Nephron (organoid): ENCODE results near the gene MAP3K9.

Experiments
- H3K27ac Mint-ChIP-seq, 3 experiments: 2 replicates each; pipeline ENCODE4 v1.8.0; 2020; ENCODE audit warnings: mixed read lengths in 3 of 3, mild to moderate bottlenecking in 2 of 3, moderate library complexity in 1 of 3
- H3K27me3 Mint-ChIP-seq: 2 replicates; pipeline ENCODE4 v1.8.0; 2021; ENCODE audit warnings: low read depth, mild to moderate bottlenecking, moderate library complexity, mixed read lengths
- H3K36me3 Mint-ChIP-seq: 2 replicates; pipeline ENCODE4 v1.8.0; 2020; ENCODE audit warnings: low read depth, mixed read lengths
- H3K4me1 Mint-ChIP-seq: 2 replicates; pipeline ENCODE4 v1.8.0; 2020; ENCODE audit warnings: mixed read lengths
- H3K4me3 Mint-ChIP-seq, 3 experiments: 2 replicates each; pipeline ENCODE4 v1.8.0; 2020; ENCODE audit warnings: mild to moderate bottlenecking in 3 of 3, mixed read lengths in 3 of 3, moderate library complexity in 2 of 3
- H3K9me3 Mint-ChIP-seq: 2 replicates; pipeline ENCODE4 v1.8.0; 2020; ENCODE audit warnings: mixed read lengths
- TF ChIP-seq, protein P1 (sequence below), 3 experiments: fragments of 200-600 bp; sonication (generic); IDR thresholded peaks; one replicate each; pipeline ENCODE4 v1.5.0; 2021; ENCODE audit warnings: antibody characterized with exemption in 3 of 3; ENCODE audit not compliant: unreplicated experiment in 3 of 3

The MAP3K9 gene

DNA sequence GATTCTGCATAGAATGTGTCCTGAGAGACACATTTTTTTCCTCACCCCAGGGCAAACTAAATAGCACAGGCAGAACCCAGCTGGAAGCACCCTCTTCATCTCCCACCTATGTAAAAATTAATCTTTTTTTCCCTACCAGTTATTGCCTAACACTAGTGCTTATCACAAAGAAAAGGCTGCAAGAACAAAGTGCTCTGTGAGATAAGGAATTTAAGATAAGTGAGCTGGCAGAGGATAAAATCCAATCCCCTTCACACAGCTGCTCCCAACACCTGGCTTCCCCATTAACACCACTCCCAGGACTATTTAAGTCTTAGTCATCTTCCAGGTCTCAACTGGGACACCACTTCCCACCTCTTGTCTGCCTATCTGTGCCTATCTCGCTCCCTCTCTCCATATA is 92.4 kb downstream of the MAP3K9 start:
- no peaks in the 10 kb centered on the region for H3K36me3 Mint-ChIP-seq
- peaks cover 12% of the 10 kb centered on the region for H3K4me1 Mint-ChIP-seq
- no peaks in the 10 kb centered on the region for H3K9me3 Mint-ChIP-seq
- peaks cover 4% of the 10 kb centered on the region for H3K27me3 Mint-ChIP-seq
- TF ChIP-seq, protein P1, sequence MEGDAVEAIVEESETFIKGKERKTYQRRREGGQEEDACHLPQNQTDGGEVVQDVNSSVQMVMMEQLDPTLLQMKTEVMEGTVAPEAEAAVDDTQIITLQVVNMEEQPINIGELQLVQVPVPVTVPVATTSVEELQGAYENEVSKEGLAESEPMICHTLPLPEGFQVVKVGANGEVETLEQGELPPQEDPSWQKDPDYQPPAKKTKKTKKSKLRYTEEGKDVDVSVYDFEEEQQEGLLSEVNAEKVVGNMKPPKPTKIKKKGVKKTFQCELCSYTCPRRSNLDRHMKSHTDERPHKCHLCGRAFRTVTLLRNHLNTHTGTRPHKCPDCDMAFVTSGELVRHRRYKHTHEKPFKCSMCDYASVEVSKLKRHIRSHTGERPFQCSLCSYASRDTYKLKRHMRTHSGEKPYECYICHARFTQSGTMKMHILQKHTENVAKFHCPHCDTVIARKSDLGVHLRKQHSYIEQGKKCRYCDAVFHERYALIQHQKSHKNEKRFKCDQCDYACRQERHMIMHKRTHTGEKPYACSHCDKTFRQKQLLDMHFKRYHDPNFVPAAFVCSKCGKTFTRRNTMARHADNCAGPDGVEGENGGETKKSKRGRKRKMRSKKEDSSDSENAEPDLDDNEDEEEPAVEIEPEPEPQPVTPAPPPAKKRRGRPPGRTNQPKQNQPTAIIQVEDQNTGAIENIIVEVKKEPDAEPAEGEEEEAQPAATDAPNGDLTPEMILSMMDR (IDR thresholded peaks at IDR 0.05; ENCODE audit: unreplicated experiment in 3 of 3): no peak
- H3K4me3 Mint-ChIP-seq: no peak overlapping the region
- no peak overlapping the region for H3K27ac Mint-ChIP-seq

DNA sequence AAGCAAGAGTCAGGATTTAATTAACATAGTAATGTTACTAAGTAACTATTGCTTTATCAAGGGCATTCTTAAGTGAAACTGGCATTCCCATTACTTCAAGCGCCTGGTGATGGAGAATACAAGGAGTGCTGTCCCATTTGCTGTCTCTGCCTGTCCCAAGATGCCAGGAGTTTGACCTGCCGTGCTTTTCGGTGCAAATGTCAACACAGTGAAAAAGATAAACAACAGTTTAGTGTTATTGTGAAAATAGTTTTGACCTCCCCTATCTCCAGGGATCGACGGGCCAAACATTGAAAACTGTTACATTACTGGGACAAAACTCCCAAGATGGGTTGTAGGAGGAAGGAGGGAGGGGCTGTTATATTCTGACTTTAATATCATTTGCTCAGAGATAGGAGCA is 92.8 kb downstream of the MAP3K9 start:
- Mint-ChIP-seq H3K9me3 (no peaks in the 10 kb centered on the region), H3K27ac (no peak overlapping the region), H3K4me1 (peaks cover 12% of the 10 kb centered on the region), H3K4me3 (no peak overlapping the region), H3K27me3 (peaks cover 4% of the 10 kb centered on the region), H3K36me3 (no peaks in the 10 kb centered on the region)
- TF ChIP-seq, protein P1 (IDR thresholded peaks at IDR 0.05; ENCODE audit: unreplicated experiment in 3 of 3): no peak

DNA sequence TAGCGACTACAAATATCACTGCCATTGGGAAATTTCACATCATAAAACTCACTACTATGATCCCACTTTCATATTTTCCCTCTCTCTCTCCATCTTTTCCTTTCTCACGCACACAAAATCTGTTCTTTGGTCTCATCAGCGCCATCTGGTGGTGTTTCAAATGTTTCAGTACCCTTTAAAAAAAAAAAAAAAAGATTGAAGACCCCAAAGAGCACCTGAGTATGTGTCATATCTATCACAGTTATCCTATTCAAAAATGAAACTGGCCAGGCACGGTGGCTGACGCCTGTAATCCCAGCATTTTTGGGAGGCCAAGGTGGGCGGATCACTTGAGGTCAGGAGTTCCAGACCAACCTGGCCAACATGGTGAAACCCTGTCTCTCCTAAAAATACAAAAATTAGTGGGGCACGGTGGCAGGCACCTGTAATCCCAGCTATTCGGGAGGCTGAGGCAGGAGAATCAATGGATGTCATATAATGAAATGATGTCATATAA is 95.2 kb downstream of the MAP3K9 start:
- no peak overlapping the region for H3K4me3 Mint-ChIP-seq
- no peaks in the 10 kb centered on the region for H3K36me3 Mint-ChIP-seq
- TF ChIP-seq, protein P1 (IDR thresholded peaks at IDR 0.05; ENCODE audit: unreplicated experiment in 3 of 3): peak; percentile 66 to 79 (median 71)
- H3K27ac Mint-ChIP-seq: peak overlapping the region in 2 of 3 experiments; percentile 54 to 76
- H3K4me1 Mint-ChIP-seq: peaks cover 12% of the 10 kb centered on the region
- peaks cover 7% of the 10 kb centered on the region for H3K27me3 Mint-ChIP-seq
- no peaks in the 10 kb centered on the region for H3K9me3 Mint-ChIP-seq

DNA sequence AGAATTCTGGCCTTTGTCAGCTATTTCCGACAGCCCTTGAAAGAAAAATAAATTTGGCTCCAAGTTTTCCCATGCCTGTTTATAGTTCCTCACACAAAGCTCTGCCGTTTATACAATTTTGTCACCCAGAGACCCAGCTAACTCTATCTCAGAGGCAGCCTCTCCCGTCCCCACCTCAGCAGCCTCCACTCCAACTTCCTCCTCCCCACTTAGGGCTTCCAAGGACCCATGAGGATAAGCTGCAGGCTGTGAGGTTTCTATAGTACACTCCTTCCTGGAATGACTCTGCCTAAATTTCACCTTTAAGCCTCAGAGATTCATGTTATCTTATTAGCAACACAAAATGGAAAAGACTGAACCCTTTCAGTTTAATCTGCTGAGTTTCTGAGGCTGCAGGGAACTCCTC is 95.8 kb downstream of the MAP3K9 start:
- Mint-ChIP-seq H3K27ac (peak overlapping the region; percentile 47 to 76 (median 54)), H3K4me3 (no peak overlapping the region), H3K27me3 (peaks cover 7% of the 10 kb centered on the region), H3K36me3 (no peaks in the 10 kb centered on the region), H3K9me3 (no peaks in the 10 kb centered on the region), H3K4me1 (peaks cover 12% of the 10 kb centered on the region)
- TF ChIP-seq, protein P1 (IDR thresholded peaks at IDR 0.05; ENCODE audit: unreplicated experiment in 3 of 3): no peak

DNA sequence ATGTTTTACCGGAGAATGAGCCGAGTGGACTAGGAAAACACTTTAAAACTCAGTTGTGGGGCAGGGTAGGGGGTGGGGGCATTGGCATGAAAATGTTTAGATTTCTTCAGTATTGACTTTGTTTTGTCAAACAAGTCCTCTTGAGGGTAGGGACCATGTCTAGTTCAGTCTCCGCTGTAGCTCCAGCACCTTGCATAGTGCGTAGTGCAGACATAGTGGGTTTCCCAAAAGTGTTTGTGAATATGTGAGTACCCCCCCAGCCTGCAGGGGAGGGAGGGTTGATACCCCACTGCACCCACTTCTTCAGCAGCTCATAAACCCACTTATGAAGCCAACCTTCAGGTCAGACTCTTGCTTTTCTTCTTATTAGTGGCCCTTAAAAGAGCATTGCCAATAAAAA is 96.2 kb downstream of the MAP3K9 start:
- Mint-ChIP-seq H3K4me1 (peaks cover 12% of the 10 kb centered on the region), H3K4me3 (no peak overlapping the region)

DNA sequence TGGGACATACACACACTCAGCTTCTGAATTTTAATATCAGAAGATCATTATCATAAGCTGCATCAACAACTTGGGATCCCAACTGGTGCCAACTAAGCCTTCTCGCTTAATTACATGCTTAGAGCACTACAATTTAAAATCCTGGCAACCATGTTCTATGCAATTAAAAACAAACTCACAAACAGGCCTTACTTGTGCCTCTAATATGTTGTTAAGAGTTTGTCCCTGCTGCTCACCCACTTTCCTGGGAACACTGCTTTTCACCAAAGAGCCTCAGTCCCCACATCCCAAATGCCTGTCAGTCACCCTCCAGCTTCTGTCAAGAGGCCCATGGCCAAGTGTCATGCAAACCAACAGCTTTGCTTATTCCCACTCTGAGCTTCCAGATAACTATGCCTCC is 97.9 kb downstream of the MAP3K9 start:
- no peaks in the 10 kb centered on the region for H3K36me3 Mint-ChIP-seq
- no peaks in the 10 kb centered on the region for H3K9me3 Mint-ChIP-seq
- H3K27me3 Mint-ChIP-seq: peaks cover 7% of the 10 kb centered on the region
- no peak overlapping the region for H3K4me3 Mint-ChIP-seq
- no peak overlapping the region for H3K27ac Mint-ChIP-seq
- TF ChIP-seq, protein P1 (IDR thresholded peaks at IDR 0.05; ENCODE audit: unreplicated experiment in 3 of 3): no peak
- H3K4me1 Mint-ChIP-seq: peaks cover 12% of the 10 kb centered on the region

More for the DNA sequence above, 96.2 kb downstream of the MAP3K9 start:
- Mint-ChIP-seq H3K36me3 (no peaks in the 10 kb centered on the region), H3K9me3 (no peaks in the 10 kb centered on the region), H3K27ac (peak overlapping the region; percentile 47 to 76 (median 54)), H3K27me3 (peaks cover 7% of the 10 kb centered on the region)
- TF ChIP-seq, protein P1 (IDR thresholded peaks at IDR 0.05; ENCODE audit: unreplicated experiment in 3 of 3): no peak
